GM23248 (cell line): ENCODE results near the gene ZDHHC9.

Experiments used
- EZH2 ChIP-seq: fragments of 200-600 bp; sonication (generic); IDR thresholded peaks from 2 replicates; pipeline ENCODE4 v1.6.1; 2018; ENCODE audit warnings: antibody characterized with exemption, mild to moderate bottlenecking; ENCODE audit not compliant: insufficient read depth, poor library complexity, severe bottlenecking
- EZH2phosphoT487 ChIP-seq: fragments of 200-600 bp; sonication (generic); IDR thresholded peaks from 2 replicates; pipeline ENCODE4 v1.6.1; 2018; ENCODE audit warnings: antibody characterized with exemption, moderate library complexity, mild to moderate bottlenecking, low read depth; ENCODE audit not compliant: insufficient read depth

GRCh38 chrX:129790146-129790545 is 53.5 kb downstream of the ZDHHC9 start:
- TF ChIP-seq EZH2, result no peak
- no peak for TF ChIP-seq EZH2phosphoT487
